Measurements from ENCODE around the gene PTPRZ1. TPM values are rescaled to one million over a fixed set of nuclear protein-coding genes. Genes with fewer than 3 reads are reported as not detected.

The PTPRZ1 gene
- total RNA-seq, 1 donor, result 0.43 TPM

DNA sequence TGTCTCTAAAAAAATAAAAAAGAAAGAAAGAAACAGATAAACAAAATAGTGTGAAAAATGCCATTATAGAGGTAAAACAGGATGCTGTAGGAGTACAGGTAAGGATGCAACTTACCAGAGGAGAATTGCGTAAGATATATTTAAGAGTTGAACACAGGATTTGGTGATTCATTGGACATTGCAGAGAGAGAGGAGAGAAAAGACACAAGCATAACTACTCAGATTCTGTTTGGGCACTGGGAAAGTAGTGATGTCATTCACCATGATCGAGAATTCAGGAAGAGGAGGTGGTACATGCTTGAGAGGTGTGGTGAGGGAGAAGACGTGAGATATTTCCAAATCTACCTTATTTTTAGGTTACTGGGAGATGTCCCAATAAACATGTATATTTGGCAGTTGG is 173.4 kb downstream of the PTPRZ1 start:
- no peak overlapping the region for H3K4me3 ChIP-seq (ENCODE audit: low read depth, low read length)
- DNase-seq (ENCODE audit: low read depth), result no peak
- no peak for TF ChIP-seq CTCF (IDR thresholded peaks at IDR 0.05; ENCODE audit: insufficient read depth, low read depth, low read length)

DNA sequence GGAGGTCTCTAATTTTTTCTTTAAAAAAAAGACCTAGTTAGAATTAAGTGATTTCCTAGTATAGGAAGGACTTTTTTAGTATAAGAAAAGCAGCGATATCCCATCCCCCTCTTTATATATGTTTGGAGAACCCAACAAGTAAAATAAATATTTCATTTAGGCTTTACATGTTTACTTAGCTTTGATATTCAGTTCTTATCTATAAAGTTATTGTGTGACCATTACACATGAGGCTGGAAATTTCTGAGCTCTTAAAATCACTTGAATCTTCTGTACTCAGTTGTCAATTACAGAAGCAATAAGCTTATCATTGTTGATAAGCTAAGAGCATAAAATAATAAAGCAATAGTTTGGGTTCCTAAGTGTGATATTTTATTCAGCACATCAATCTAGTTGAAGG is 181.4 kb downstream of the PTPRZ1 start:
- no peak overlapping the region for H3K4me3 ChIP-seq (ENCODE audit: low read depth, low read length)
- DNase-seq (ENCODE audit: low read depth), result no peak
- no peak for TF ChIP-seq CTCF (IDR thresholded peaks at IDR 0.05; ENCODE audit: insufficient read depth, low read depth, low read length)

DNA sequence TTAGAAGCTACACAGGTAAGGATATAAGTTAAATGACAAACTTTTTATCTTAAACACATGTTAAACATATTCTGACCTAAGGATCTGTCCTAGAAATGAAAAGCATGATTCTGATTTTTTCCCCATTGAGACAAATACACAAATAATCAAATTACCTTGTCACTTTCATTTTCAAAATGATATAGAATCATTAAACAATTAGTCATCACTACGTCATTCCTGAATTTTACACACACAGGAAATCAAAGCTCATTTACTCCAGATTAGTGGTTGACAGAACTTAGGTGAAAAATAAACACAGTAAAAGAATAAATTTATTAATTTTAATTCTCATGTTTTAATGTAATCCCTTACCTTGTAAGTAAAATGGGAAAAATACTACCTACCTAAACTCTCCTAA is 182.1 kb downstream of the PTPRZ1 start:
- no peak overlapping the region for H3K4me3 ChIP-seq (ENCODE audit: low read depth, low read length)
- no peak for TF ChIP-seq CTCF (IDR thresholded peaks at IDR 0.05; ENCODE audit: insufficient read depth, low read depth, low read length)
- DNase-seq (ENCODE audit: low read depth), result no peak

GRCh38 chr7:122056977-122057376 is 184.0 kb downstream of the PTPRZ1 start:
- no peak for DNase-seq (ENCODE audit: low read depth)
- no peak for TF ChIP-seq CTCF (IDR thresholded peaks at IDR 0.05; ENCODE audit: insufficient read depth, low read depth, low read length)

GRCh38 chr7:122059542-122059941 is 186.6 kb downstream of the PTPRZ1 start:
- no peak for DNase-seq (ENCODE audit: low read depth)
- no peak overlapping the region for H3K4me3 ChIP-seq (ENCODE audit: low read depth, low read length)
- TF ChIP-seq CTCF (IDR thresholded peaks at IDR 0.05; ENCODE audit: insufficient read depth, low read depth, low read length), result no peak

More at GRCh38 chr7:122056977-122057376, 184.0 kb downstream of the PTPRZ1 start:
- no peak overlapping the region for H3K4me3 ChIP-seq (ENCODE audit: low read depth, low read length)

GRCh38 chr7:122063146-122063545 is 190.2 kb downstream of the PTPRZ1 start:
- H3K4me3 ChIP-seq (ENCODE audit: low read depth, low read length), result no peak overlapping the region
- no peak for DNase-seq (ENCODE audit: low read depth)
- no peak for TF ChIP-seq CTCF (IDR thresholded peaks at IDR 0.05; ENCODE audit: insufficient read depth, low read depth, low read length)

- no peak for TF ChIP-seq CTCF (IDR thresholded peaks at IDR 0.05; ENCODE audit: insufficient read depth, low read depth, low read length)
- H3K4me3 ChIP-seq (ENCODE audit: low read depth, low read length), result no peak overlapping the region
- no peak for DNase-seq (ENCODE audit: low read depth)
Measured at GRCh38 chr7:122064971-122065370, 192.0 kb downstream of the PTPRZ1 start.
